ENCODE data around the gene C1QB. TPM values are rescaled to one million over a fixed set of nuclear protein-coding genes. Genes with fewer than 3 reads are reported as not detected.

Gene C1QB
- total and polyA plus RNA-seq, 9 of the 15 experiments (the other 6 are each of a cell fraction or from before 2014, with no cell fraction given), result 0.55 TPM; not detected in 8

- H3K4me2 ChIP-seq (ENCODE audit: insufficient read depth, low read length), result no peak overlapping the region
- no peaks in the 10 kb centered on the region for H3K9me1 ChIP-seq (ENCODE audit: control insufficient read depth, insufficient read depth, low read length)
- H3K4me3 ChIP-seq, result no peak overlapping the region
- CTCF ChIA-PET (ENCODE audit: low intra/inter-chr PET ratio), result no interaction called here
- BruUV-seq (replicated peaks), result no TSS peak
- ATAC-seq, result no peak
- H4K20me1 ChIP-seq (replicated peaks; ENCODE audit: control insufficient read depth, insufficient read depth, low read length), result peaks cover 16% of the 10 kb centered on the region
- H3K79me2 ChIP-seq (ENCODE audit: control insufficient read depth, insufficient read depth, low read length), result no peaks in the 10 kb centered on the region
- intact Hi-C loops (cut with micrococcal nuclease) (no loop called here), in situ Hi-C loops (cut with MboI) (no loop called here)
- H3K27me3 ChIP-seq (ENCODE audit: control insufficient read depth in 2 of 2, insufficient read depth in 2 of 2, low read length in 2 of 2), result peaks cover 18 to 71% of the 10 kb centered on the region in 2 experiments
- 0% methylated on average over 2 of the region's 2 CpGs for WGBS (ENCODE audit: insufficient coverage, low coverage, missing lambda C conversion rate)
- H3K4me1 ChIP-seq (replicated peaks in 1 of 2; ENCODE audit: control insufficient read depth in 2 of 2, insufficient read depth in 2 of 2, low read length in 2 of 2), result no peaks in the 10 kb centered on the region
- POLR2A ChIA-PET, result no interaction called here
- DNase-seq (ENCODE audit: extremely low read depth in 1 of 4, low spot score in 3 of 4), result no peak
- FAIRE-seq, result no peak
- no peak overlapping the region for H3K27ac ChIP-seq (ENCODE audit: extremely low read depth, low read depth, low read length)
- no peak overlapping the region for H2AFZ ChIP-seq (ENCODE audit: low read depth, low read length)
- H3K9ac ChIP-seq (ENCODE audit: insufficient read depth in 1 of 2, low read depth in 2 of 2, low read length in 2 of 2), result no peak overlapping the region
- H3K9me3 ChIP-seq (replicated peaks; ENCODE audit: control insufficient read depth, insufficient read depth, low read depth, low read length), result no peaks in the 10 kb centered on the region
- H3K36me3 ChIP-seq (ENCODE audit: control insufficient read depth, insufficient read depth, low read length), result no peaks in the 10 kb centered on the region
- TF ChIP-seq DLX4 (CRISPR knock-in tag; IDR thresholded peaks at IDR 0.05), result no peak
- no peak for TF ChIP-seq VEZF1 (CRISPR knock-in tag; IDR thresholded peaks at IDR 0.05)
- no peak for TF ChIP-seq ARID3B (CRISPR knock-in tag; IDR thresholded peaks at IDR 0.05; ENCODE audit: borderline replicate concordance)
- TF ChIP-seq ZBTB2 (IDR thresholded peaks at IDR 0.05), result no peak
- TF ChIP-seq HMBOX1 (IDR thresholded peaks at IDR 0.05), result no peak
- TF ChIP-seq POLR2B (IDR thresholded peaks at IDR 0.05; ENCODE audit: low read depth, partially characterized antibody), result no peak
- TF ChIP-seq UBTF (IDR thresholded peaks at IDR 0.05; ENCODE audit: borderline replicate concordance in 1 of 2, low read depth in 2 of 2, low read length in 2 of 2), result no peak
- TF ChIP-seq ZBTB9 (CRISPR knock-in tag; IDR thresholded peaks at IDR 0.05), result no peak
- TF ChIP-seq ZNF449 (CRISPR knock-in tag; IDR thresholded peaks at IDR 0.05), result no peak
- TF ChIP-seq RFX5 (IDR thresholded peaks at IDR 0.05; ENCODE audit: low read depth, low read length), result no peak
Measured at GRCh38 chr1:22629886-22630285, 23.1 kb upstream of the C1QB start.

Measured in K562 (cell line).